Activated CD8-positive, alpha-beta memory T cell treated with anti-CD3 and anti-CD28 coated beads, Interleukin-2, amount 50 U/mL, for 24 hours (primary cell): Measurements from ENCODE around the gene FOXA2.
"Not testable (repeated sequence)": the region's sequence is repeated elsewhere in the genome, so short reads cannot be mapped to it uniquely, and the experiment has no call there.

Experiments
- DNase-seq: peaks from one replicate; pipeline ENCODE4 v3.0.0-alpha.2; 2020; ENCODE audit errors: extremely low read depth

The FOXA2 gene

GRCh38 chr20:22567944-22568871 is 16.2 kb downstream of the FOXA2 start:
- DNase-seq: no peak

DNA sequence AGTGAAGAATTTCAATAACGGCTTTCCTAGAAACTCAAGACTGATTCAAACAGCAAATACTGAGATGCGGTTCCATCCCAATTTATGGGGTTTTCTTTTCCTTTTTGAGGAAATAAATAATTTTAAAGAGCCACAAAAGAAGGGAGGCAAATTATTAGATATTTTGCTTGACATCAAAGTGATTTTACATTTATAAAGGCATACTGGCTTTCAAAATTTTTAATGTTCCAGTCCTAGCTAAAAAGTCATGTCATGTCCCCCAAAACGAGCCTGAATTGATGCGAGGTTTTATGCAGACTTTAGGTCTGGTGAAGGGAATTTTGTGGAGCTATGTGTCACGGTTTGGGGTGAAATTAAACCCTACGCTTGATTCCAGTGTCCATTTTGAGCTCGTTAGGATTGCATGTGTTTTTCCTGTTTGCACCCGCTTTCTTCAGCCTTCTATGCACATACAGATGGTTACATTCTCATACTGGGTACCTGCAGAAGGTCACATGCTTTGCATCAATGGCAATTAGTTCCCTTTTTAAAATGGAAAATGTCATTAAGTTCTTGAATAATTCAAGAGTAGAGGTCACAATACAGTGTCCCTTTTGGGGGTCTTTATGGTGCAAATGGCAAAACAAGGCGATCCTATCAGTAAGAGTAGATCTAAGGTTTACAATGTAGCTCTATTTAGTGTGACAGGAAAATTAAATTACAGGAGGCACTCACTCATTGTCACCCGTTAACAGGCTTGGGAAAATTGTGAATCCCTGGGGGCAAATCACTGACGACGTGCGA is 17.3 kb downstream of the FOXA2 start:
- DNase-seq: no peak

DNA sequence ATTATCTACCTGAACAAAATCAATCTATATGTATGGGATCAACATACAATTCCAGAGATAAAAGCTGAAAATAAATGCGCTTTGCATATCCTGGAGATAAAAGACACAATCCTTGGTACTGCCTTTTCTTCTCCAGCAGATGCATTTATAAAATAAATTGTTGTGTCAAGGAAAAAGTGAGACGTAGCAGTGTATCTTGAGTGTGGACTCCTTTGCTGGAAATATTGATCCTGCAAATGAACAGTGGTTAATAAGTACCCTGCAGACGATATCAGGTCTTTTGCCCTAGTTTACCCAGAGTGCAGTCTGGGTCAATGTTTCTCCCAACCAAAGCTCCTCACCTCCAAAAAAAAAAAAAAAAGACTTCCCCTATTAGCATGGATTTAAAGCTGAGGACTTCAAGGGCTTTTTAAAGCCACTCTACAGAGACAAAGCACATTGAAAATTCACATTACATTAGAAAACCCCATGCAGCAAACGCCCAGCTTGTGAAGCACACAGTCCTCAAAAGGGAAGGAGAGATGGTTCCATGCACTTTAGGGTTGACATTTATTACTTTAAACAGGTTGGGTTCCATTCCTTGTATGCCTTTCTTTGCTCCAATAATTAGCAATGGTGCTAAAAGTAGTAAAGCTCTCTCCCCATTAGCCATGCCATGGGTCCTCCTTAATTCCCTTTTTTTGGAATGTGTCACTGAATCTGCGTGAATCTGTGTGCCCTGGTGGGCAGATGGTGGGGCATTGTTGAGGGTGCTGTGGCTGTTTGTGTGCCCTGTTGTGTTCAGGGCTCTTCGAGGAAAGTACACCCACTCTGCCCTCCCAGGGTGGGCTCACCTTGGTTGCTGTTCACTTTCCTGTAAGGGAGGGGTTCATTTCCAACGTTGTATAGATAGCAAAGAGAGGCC is 21.1 kb downstream of the FOXA2 start:
- no peak for DNase-seq

- DNase-seq: no peak
Measured at GRCh38 chr20:22562620-22563019, 21.8 kb downstream of the FOXA2 start.

GRCh38 chr20:22561965-22562577 is 22.3 kb downstream of the FOXA2 start:
- DNase-seq: no peak

- DNase-seq: no peak
Measured at GRCh38 chr20:22560817-22561216, 23.6 kb downstream of the FOXA2 start.

DNA sequence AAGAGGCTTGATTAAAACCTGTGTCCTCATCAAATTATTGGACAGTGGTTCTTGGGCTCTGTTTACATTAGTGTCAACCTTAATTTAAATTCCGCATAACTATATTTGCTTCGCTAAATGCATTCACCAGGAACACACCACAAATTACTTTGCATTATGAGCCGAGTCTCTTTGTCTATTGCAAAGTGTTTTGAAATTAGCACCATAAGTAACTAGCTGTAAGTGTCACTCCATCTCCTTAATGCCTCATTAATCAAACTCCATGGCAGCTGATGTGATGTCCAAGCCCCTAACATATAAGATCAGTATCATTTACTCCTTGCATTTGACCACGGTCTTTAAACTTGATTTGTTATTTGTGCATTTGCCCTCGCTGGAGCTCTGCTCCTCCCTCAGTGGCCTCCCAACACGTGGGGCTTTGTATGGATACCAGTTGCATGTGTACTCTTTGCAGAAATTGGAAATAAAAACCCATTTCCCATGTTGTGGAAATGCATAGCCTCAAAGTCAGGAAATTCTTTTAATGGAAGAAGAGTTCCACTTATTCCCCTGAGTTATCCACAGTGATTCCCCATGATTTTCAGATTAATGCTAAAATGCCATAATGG is 24.6 kb downstream of the FOXA2 start:
- DNase-seq: no peak

DNA sequence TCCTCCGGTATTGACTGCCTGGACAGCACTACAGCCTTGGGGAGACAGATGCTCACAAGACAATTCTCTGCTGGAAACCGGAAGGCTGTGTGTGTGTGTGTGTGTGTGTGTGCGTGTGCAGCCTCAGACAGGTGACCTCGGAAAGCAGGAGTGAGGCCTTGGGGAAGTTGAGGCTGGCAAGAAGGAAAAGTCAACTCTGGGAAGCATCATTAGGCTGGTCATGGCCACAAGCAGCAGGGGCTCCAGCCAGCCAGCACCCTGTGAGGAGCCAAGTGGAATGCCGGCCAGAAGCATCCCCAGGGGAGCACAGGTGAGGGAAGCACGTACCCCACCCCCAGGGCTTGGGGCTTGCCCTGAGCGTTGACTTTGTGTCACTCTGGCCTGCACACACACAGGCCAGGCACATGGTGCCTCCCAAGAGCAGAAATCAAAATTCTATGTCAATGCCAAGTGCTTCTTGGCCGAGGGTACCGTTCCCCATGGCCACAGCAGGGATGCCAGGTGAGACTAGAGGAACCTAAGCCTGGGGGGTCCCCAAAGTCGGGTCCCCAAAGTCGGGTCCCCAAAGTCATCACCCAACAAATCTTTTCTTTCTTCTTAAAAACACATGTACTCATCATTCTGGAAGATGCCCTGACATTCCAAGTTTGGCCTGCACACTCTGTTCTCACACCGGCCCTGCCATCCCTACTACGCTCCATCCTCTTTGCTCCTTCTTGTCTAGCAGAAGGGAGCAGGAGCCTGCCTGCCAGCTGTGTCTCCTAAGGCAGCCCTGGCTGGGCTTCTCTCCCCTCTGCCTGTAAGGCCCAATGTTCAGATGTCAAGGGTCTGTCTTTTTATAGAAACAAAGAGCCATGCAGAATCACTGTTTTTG is 26.7 kb downstream of the FOXA2 start:
- DNase-seq: no peak

- DNase-seq: no peak
Measured at GRCh38 chr20:22556565-22557056, 27.8 kb downstream of the FOXA2 start.

- DNase-seq: no peak
Measured at GRCh38 chr20:22555791-22556564, 28.4 kb downstream of the FOXA2 start.

- no peak for DNase-seq
Measured at GRCh38 chr20:22554391-22554790, 30.0 kb downstream of the FOXA2 start.

DNA sequence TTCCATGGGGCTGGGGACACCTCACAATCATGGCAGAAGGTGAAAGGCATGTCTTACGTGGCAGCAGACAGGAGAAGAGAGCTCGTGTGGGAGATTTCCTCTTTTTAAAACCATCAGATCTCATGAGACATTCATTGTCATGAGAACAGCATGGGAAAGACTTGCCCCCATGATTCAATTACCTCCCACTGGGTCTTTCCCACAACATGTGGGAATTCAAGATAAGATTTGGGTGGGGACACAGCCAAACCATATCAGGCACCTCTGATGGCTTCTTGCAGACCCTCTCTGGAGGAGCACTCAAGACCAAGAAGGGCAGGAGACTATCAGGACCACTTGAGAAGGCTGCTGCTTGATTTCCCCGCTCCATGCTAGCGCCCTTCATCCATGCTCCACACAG is 33.9 kb downstream of the FOXA2 start:
- DNase-seq: not testable (repeated sequence)

- DNase-seq: no peak
Measured at GRCh38 chr20:22548040-22548439, 36.3 kb downstream of the FOXA2 start.

DNA sequence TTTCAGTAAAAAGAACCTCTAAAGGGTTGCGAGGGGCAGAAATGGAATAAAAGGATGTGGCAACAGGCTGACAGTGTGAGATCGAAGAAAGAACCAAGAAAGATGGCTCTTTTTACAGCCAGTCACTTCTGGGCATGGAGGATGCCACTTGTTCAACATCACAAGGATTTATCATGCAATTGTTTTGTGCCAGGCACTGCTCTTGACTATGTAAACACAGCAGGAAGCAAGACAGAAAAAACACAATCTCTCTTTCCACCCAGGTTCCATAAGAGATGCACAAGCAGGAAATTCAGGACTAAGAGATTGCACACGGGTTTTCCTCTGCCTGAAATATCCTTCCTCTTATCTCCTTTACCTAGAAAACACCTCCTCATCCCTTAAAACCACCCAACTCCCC is 38.0 kb downstream of the FOXA2 start:
- DNase-seq: no peak

DNA sequence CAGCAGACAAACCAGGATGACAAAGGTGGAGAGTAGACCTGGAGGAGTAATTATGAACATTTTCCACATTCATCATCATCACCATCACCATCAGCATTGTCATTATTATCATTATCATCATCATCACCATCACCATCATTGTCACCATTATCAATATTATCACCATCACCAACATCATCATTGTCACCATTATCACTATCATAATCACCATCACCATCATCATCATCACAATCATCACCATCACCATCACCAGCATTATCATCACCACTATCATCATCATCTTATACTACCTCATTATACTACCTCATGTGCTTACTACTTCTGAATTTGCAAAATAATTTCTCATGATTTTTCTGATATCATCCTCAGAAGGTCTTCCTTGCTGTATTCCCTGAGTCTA is 39.3 kb downstream of the FOXA2 start:
- DNase-seq: no peak

GRCh38 chr20:22544462-22544861 is 39.9 kb downstream of the FOXA2 start:
- no peak for DNase-seq

DNA sequence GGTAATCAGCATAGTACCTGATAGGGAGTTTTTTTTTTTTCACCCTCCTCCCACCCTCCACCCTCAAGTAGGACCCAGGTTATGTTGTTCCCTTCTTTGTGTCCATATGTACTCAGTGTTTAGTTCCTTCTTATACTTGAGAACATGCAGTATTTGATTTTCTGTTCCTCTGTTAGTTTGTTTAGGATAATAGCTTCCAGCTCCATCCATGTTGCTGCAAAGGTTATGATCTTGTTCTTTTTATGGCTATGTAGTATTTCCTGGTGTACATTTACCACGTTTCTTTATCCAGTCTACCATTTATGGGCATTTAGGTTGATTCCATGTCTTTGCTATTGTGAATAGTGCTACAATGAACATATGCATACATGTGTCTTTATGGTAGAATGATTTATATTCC is 41.9 kb downstream of the FOXA2 start:
- no peak for DNase-seq

DNA sequence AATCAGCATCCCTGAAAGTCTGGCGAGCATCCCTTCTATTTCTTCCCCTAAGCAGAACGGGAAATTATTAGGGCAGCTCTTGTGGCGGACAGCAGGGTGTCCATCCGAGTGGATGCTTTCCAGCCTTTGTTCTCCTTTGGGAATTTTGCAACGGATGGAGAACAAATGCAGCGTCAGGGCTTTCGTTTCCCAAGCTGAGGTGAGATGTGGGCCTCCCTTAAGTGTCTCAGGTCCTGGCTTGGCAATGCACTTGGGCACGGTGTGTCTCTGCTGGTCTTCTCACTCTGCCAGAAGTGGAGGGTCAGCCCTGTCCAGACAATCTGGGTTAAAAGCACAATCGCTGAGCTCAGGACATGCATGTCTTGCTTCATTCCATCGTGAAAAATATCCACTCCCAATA is 43.5 kb downstream of the FOXA2 start:
- no peak for DNase-seq
